Endothelial cell of umbilical vein (primary cell): ENCODE measurements around the gene TOP3B. TPM values are rescaled to one million over a fixed set of nuclear protein-coding genes. Genes with fewer than 3 reads are reported as not detected.

Source experiments
- BruUV-seq: library from RNA; stranded (reverse); fragments of 400-500 nt; replicated peaks from 2 replicates; lab custom pipeline; 2021; lab: Mats Ljungman, UMichigan
- CTCF ChIA-PET: fragments of 300-600, 350-600 bp; sonication (Branson Sonifier 250); formaldehyde crosslinking; loops from one replicate; lab custom pipeline; 2021; ENCODE audit warnings: antibody characterized with exemption, inconsistent platforms; lab: Charles Lee
- POLR2A ChIA-PET: fragments of 300-600, 350-600 bp; sonication (Branson Sonifier 250); formaldehyde crosslinking; loops from one replicate; lab custom pipeline; 2021; ENCODE audit warnings: antibody characterized with exemption, inconsistent platforms; lab: Charles Lee
- DNase-seq: peaks from one replicate; pipeline ENCODE4 v3.0.0-alpha.2; 2011; ENCODE audit warnings: low read depth, low spot score
- FAIRE-seq: peaks from 2 replicates; lab custom pipeline; 2011; peaks lifted over from hg19 to GRCh38; lab: Jason Lieb, UNC
- H2AFZ ChIP-seq: 2 replicates; pipeline ENCODE4 v1.6.0; 2012; ENCODE audit warnings: low read depth, low read length, control low read depth, inconsistent platforms
- H3K27ac ChIP-seq: 2 replicates; pipeline ENCODE4 v1.5.1; 2011; ENCODE audit warnings: low read depth, mild to moderate bottlenecking, control low read depth, low read length, moderate library complexity; ENCODE audit not compliant: insufficient read depth
- H3K27me3 ChIP-seq, 2 experiments: 2 replicates each; pipeline versions ENCODE4 v1.6.0 to v1.6.1; 2011; ENCODE audit warnings: low read length in 2 of 2, mixed read lengths in 1 of 2; ENCODE audit not compliant: control insufficient read depth in 2 of 2, insufficient read depth in 2 of 2
- H3K36me3 ChIP-seq, 2 experiments: 2 replicates in 1 of 2; 3 replicates in 1 of 2; pipeline ENCODE4 v1.5.1; 2011; ENCODE audit warnings: low read length in 2 of 2, mild to moderate bottlenecking in 1 of 2, moderate library complexity in 1 of 2; ENCODE audit not compliant: control insufficient read depth in 2 of 2, insufficient read depth in 2 of 2; ENCODE audit errors: extremely low read depth in 1 of 2
- H3K4me1 ChIP-seq: 3 replicates; pipeline ENCODE4 v1.5.1; 2011; ENCODE audit warnings: mild to moderate bottlenecking, low read length; ENCODE audit not compliant: control insufficient read depth, insufficient read depth; ENCODE audit errors: extremely low read depth
- H3K4me2 ChIP-seq: 2 replicates; pipeline ENCODE4 v1.6.1; 2011; ENCODE audit warnings: low read length, control low read depth, mixed read lengths; ENCODE audit not compliant: insufficient read depth
- H3K4me3 ChIP-seq, 3 experiments: fragments of 200-600 bp in 1 of 3; sonication (generic), shearing (Covaris generic) in 1 of 3; replicated peaks in 1 of 3; 2 replicates each; pipeline ENCODE4 v1.5.1; 2011 to 2016; ENCODE audit warnings: control low read depth in 3 of 3, low read length in 3 of 3, mild to moderate bottlenecking in 2 of 3, inconsistent platforms in 1 of 3, low read depth in 1 of 3, moderate library complexity in 1 of 3; ENCODE audit not compliant: insufficient read depth in 1 of 3
- H3K79me2 ChIP-seq: 2 replicates; pipeline ENCODE4 v1.6.0; 2012; ENCODE audit warnings: low read length, inconsistent platforms; ENCODE audit not compliant: control insufficient read depth, insufficient read depth
- H3K9ac ChIP-seq: replicated peaks from 2 replicates; pipeline ENCODE3; 2011; ENCODE audit warnings: low read length, control low read depth; ENCODE audit not compliant: insufficient read depth; ENCODE audit errors: extremely low read depth
- H3K9me1 ChIP-seq: replicated peaks from 3 replicates; pipeline ENCODE4 v1.6.0; 2011; ENCODE audit warnings: mild to moderate bottlenecking, low read length; ENCODE audit not compliant: control insufficient read depth, insufficient read depth; ENCODE audit errors: extremely low read depth
- H3K9me3 ChIP-seq: replicated peaks from 2 replicates; pipeline ENCODE4 v1.5.1; 2012; ENCODE audit warnings: low read length, inconsistent platforms; ENCODE audit not compliant: control insufficient read depth, insufficient read depth
- H4K20me1 ChIP-seq: replicated peaks from 2 replicates; pipeline ENCODE3; 2011; ENCODE audit warnings: mild to moderate bottlenecking, low read length; ENCODE audit not compliant: control insufficient read depth, insufficient read depth; ENCODE audit errors: extremely low read depth
- CTCF ChIP-seq, 2 donors: IDR thresholded peaks; 1 replicate in 1 of 2; 2 replicates in 1 of 2; pipeline ENCODE4 v1.5.1; 2011; ENCODE audit warnings: low read length in 2 of 2, mild to moderate bottlenecking in 2 of 2, moderate library complexity in 2 of 2, control low read depth in 1 of 2, inconsistent platforms in 1 of 2, low read depth in 1 of 2; ENCODE audit not compliant: insufficient read depth in 1 of 2; ENCODE audit errors: extremely low read depth in 1 of 2
- EZH2 ChIP-seq: IDR thresholded peaks from 2 replicates; pipeline ENCODE4 v1.6.1; 2012; ENCODE audit warnings: borderline replicate concordance, low read depth, mild to moderate bottlenecking, moderate library complexity, low read length, inconsistent platforms; ENCODE audit not compliant: severe bottlenecking
- FOS ChIP-seq: IDR thresholded peaks from 2 replicates; pipeline ENCODE4 v1.6.1; 2011; ENCODE audit warnings: mild to moderate bottlenecking, low read length, moderate library complexity, borderline replicate concordance; ENCODE audit not compliant: insufficient read depth
- GATA2 ChIP-seq: IDR thresholded peaks from 2 replicates; pipeline ENCODE4 v1.7.0; 2011; ENCODE audit warnings: low read depth, mild to moderate bottlenecking, moderate library complexity, mixed read lengths, low read length; ENCODE audit not compliant: insufficient read length, insufficient read depth
- JUN ChIP-seq: IDR thresholded peaks from 2 replicates; pipeline ENCODE4 v1.6.1; 2011; ENCODE audit warnings: borderline replicate concordance, low read depth; ENCODE audit not compliant: insufficient read length, insufficient read depth
- MAX ChIP-seq: IDR thresholded peaks from 2 replicates; pipeline ENCODE4 v1.6.1; 2011; ENCODE audit not compliant: insufficient read depth, insufficient read length
- MYC ChIP-seq: IDR thresholded peaks from one replicate; pipeline ENCODE4 v1.6.1; 2011; ENCODE audit warnings: mild to moderate bottlenecking, low read depth, low read length
- POLR2A ChIP-seq: IDR thresholded peaks from 2 replicates; pipeline ENCODE4 v1.6.1; 2012; ENCODE audit warnings: low read depth, mild to moderate bottlenecking, control low read depth, low read length
- POLR2AphosphoS5 ChIP-seq: IDR thresholded peaks from 2 replicates; pipeline ENCODE4 v1.6.1; 2012; ENCODE audit warnings: low read depth, mild to moderate bottlenecking, control low read depth, low read length, moderate library complexity; ENCODE audit not compliant: insufficient read depth
- dilution Hi-C: fragments of 300-500 bp; cut with MboI; formaldehyde crosslinking; loops from one replicate; pipeline ENCODE4 v1.15.0; 2019; ENCODE audit warnings: low sequenced_read_pairs; ENCODE audit not compliant: extremely low pct_ligation_motif_present
- intact Hi-C: fragments of 100-400 bp; cut with micrococcal nuclease; formaldehyde crosslinking; loops from one replicate; pipeline ENCODE4 v1.10.0; 2022
- polyA plus RNA-seq, 4 experiments: library from polyadenylated mRNA; depleted of rRNA in 3 of 4; stranded (reverse) in 3 of 4; unstranded in 1 of 4; fragments of >200 nt; gene quantifications; 2 replicates each; pipeline versions ENCODE4 v1.2.1 to v1.2.3, GENCODE V29; 2011 to 2012; ENCODE audit warnings: missing spikeins in 1 of 4
- total RNA-seq: library from RNA; stranded (reverse); gene quantifications from 2 replicates; pipeline ENCODE4 v1.2.3, GENCODE V29; 2021

The TOP3B gene
- total and polyA plus RNA-seq, 2 donors (not counting 3 experiments of a cell fraction or from before 2014, with no cell fraction given), result 25.2 to 56.5 TPM

DNA sequence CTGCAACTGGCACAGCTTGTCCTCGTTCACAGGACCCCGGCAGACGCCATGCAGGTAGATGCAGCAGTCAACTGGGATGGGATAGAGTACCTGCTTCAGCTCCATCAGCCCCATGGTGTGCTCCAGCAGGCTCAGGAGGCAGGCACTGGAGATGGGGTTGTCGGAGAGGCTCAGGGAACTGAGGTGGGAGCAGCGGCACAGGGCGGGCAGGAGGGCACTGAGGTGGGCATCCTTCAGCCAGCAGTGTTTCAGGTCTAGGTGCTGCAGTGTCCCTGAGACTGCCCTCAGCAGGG is 8.7 kb upstream of the TOP3B start:
- DNase-seq (no peak), FAIRE-seq (no peak)
- no peak overlapping the region for H3K4me3 ChIP-seq
- H3K27ac ChIP-seq, result no peak overlapping the region
- no peaks in the 10 kb centered on the region for H3K9me1 ChIP-seq
- peaks cover 5% of the 10 kb centered on the region in 2 experiments for H3K27me3 ChIP-seq
- dilution Hi-C loops, result no loop called here
- H3K9ac ChIP-seq, result no peak overlapping the region
- intact Hi-C loops, result no loop called here
- no peaks in the 10 kb centered on the region for H3K79me2 ChIP-seq
- no peaks in the 10 kb centered on the region for H3K9me3 ChIP-seq
- no peaks in the 10 kb centered on the region for H4K20me1 ChIP-seq
- no peak overlapping the region for H3K4me2 ChIP-seq
- TF ChIP-seq EZH2, result no peak
- TF ChIP-seq POLR2AphosphoS5, result no peak
- no peak for TF ChIP-seq MAX
- TF ChIP-seq JUN, result no peak
- TF ChIP-seq POLR2A, result no peak
- no peak for TF ChIP-seq GATA2
- TF ChIP-seq MYC, result no peak
- TF ChIP-seq CTCF (IDR thresholded peaks at IDR 0.05; ENCODE audit: extremely low read depth in 1 of 2, insufficient read depth in 1 of 2, low read depth in 1 of 2, low read length in 2 of 2), result no peak
- no peak for TF ChIP-seq FOS
- ChIA-PET POLR2A (no interaction called here), CTCF (interaction anchor here (0.7 to 1.4 kb wide), 2 partner anchors 10 to 52 kb away, joined by 3 read pairs; no protein-coding TSS in a partner anchor)
- no peaks in the 10 kb centered on the region for H3K36me3 ChIP-seq
- no TSS peak for BruUV-seq
- H2AFZ ChIP-seq, result no peak overlapping the region
- no peaks in the 10 kb centered on the region for H3K4me1 ChIP-seq
